ENCODE data around the gene GOLGA1. TPM values are rescaled to one million over a fixed set of nuclear protein-coding genes. Genes with fewer than 3 reads are reported as not detected.
"Not testable (repeated sequence)": the region's sequence is repeated elsewhere in the genome, so short reads cannot be mapped to it uniquely, and the experiment has no call there.

Gene GOLGA1
- total RNA-seq, 2 experiments from 2014 or later: 19.0 to 19.2 TPM

DNA sequence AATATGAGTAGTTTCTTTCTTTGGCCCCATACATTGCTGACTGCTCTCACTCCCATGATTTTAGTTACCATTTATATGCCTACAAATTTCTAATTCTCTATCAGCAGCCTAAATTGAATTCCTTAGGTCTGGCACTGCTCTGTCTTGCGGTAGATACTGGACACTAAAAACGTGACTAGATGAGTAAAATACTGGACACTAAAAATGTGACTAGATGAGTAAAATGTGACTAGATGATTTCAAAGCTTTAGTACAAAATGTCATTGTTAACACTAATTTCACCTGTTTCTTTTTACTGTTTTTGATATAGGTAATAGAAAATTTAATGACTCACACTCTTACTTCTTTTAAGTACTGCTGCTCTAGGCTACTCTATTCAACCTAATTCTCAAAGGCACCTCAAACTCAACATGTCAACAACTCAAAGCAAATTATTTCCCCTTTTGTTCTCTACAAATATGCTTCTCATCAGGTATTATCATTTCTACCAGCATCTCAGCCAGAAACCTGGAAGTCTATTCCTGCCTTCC, 31.4 kb upstream of the GOLGA1 start:
- Histone ChIP-seq H3K4me2 (ENCODE audit: low read length) (no peak overlapping the region), H3K4me3 (ENCODE audit: low read depth, low read length, poor library complexity, severe bottlenecking) (no peak overlapping the region), H2AFZ (ENCODE audit: low read length) (no peak overlapping the region), H3K4me1 (ENCODE audit: insufficient read depth, low read length, poor library complexity, severe bottlenecking) (no peaks in the 10 kb centered on the region), H3K9me3 (ENCODE audit: low read length) (no peaks in the 10 kb centered on the region), H4K20me1 (ENCODE audit: insufficient read depth, low read length) (no peaks in the 10 kb centered on the region), H3K36me3 (ENCODE audit: insufficient read depth, low read length) (peaks cover 42% of the 10 kb centered on the region), H3K79me2 (ENCODE audit: insufficient read depth, low read depth, low read length) (no peaks in the 10 kb centered on the region), H3K9me2 (ENCODE audit: insufficient read depth, low read length) (no peaks in the 10 kb centered on the region), H3K27ac (ENCODE audit: low read depth, low read length, poor library complexity, severe bottlenecking) (no peak overlapping the region)
- intact Hi-C loops (cut with micrococcal nuclease; ENCODE audit: unreplicated experiment): no loop called here
- DNase-seq (ENCODE audit: low spot score): no peak
- CTCF ChIA-PET (ENCODE audit: unreplicated experiment): no interaction called here
- TF ChIP-seq, protein P1, sequence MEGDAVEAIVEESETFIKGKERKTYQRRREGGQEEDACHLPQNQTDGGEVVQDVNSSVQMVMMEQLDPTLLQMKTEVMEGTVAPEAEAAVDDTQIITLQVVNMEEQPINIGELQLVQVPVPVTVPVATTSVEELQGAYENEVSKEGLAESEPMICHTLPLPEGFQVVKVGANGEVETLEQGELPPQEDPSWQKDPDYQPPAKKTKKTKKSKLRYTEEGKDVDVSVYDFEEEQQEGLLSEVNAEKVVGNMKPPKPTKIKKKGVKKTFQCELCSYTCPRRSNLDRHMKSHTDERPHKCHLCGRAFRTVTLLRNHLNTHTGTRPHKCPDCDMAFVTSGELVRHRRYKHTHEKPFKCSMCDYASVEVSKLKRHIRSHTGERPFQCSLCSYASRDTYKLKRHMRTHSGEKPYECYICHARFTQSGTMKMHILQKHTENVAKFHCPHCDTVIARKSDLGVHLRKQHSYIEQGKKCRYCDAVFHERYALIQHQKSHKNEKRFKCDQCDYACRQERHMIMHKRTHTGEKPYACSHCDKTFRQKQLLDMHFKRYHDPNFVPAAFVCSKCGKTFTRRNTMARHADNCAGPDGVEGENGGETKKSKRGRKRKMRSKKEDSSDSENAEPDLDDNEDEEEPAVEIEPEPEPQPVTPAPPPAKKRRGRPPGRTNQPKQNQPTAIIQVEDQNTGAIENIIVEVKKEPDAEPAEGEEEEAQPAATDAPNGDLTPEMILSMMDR (conservative IDR thresholded peaks at IDR 0.05; ENCODE audit: low read length): no peak
- TF ChIP-seq EZH2phosphoT487 (IDR thresholded peaks at IDR 0.05; ENCODE audit: borderline replicate concordance, low read depth, low read length): no peak
- POLR2A ChIA-PET: interaction anchor here (0.6 kb wide), 1 partner anchor 22 kb away, joined by 3 read pairs; no protein-coding TSS in a partner anchor
- BruUV-seq (replicated peaks): no TSS peak

DNA sequence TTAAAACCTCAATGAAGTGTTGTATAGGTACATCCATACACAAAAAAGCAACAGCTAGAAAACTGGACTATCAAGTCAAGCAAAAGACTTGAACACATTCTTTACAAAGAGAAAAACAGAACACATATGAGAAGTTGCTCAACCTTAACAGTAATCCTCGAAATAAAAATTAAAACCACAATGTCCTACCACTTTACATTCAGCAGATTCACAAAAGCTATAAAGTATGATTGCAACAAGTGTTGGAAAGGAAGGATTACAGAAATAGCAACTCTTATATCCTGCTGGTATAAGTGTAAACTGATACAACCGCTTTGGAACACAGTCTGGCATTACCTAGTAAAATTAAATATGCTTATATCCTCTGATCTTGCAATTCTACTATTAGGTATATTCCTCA, 28.5 kb upstream of the GOLGA1 start:
- CTCF ChIA-PET (ENCODE audit: unreplicated experiment): interaction anchor here (0.5 kb wide), 1 partner anchor 279 kb away, joined by 6 read pairs; no protein-coding TSS in a partner anchor
- Histone ChIP-seq H4K20me1 (ENCODE audit: insufficient read depth, low read length) (no peaks in the 10 kb centered on the region), H3K27ac (ENCODE audit: low read depth, low read length, poor library complexity, severe bottlenecking) (no peak overlapping the region), H2AFZ (ENCODE audit: low read length) (no peak overlapping the region), H3K79me2 (ENCODE audit: insufficient read depth, low read depth, low read length) (no peaks in the 10 kb centered on the region), H3K4me1 (ENCODE audit: insufficient read depth, low read length, poor library complexity, severe bottlenecking) (peaks cover 24% of the 10 kb centered on the region), H3K9me2 (ENCODE audit: insufficient read depth, low read length) (no peaks in the 10 kb centered on the region), H3K4me2 (ENCODE audit: low read length) (no peak overlapping the region), H3K36me3 (ENCODE audit: insufficient read depth, low read length) (peaks cover 31% of the 10 kb centered on the region), H3K9me3 (ENCODE audit: low read length) (no peaks in the 10 kb centered on the region), H3K4me3 (ENCODE audit: low read depth, low read length, poor library complexity, severe bottlenecking) (no peak overlapping the region)
- intact Hi-C loops (cut with micrococcal nuclease; ENCODE audit: unreplicated experiment): no loop called here
- no TSS peak for BruUV-seq (replicated peaks)
- POLR2A ChIA-PET: interaction anchor here (0.6 to 0.7 kb wide), 3 partner anchors 26 to 210 kb away, joined by 4 read pairs; no protein-coding TSS in a partner anchor
- TF ChIP-seq, protein P1 (conservative IDR thresholded peaks at IDR 0.05; ENCODE audit: low read length): no peak
- TF ChIP-seq EZH2phosphoT487 (IDR thresholded peaks at IDR 0.05; ENCODE audit: borderline replicate concordance, low read depth, low read length): no peak
- no peak for DNase-seq (ENCODE audit: low spot score)

DNA sequence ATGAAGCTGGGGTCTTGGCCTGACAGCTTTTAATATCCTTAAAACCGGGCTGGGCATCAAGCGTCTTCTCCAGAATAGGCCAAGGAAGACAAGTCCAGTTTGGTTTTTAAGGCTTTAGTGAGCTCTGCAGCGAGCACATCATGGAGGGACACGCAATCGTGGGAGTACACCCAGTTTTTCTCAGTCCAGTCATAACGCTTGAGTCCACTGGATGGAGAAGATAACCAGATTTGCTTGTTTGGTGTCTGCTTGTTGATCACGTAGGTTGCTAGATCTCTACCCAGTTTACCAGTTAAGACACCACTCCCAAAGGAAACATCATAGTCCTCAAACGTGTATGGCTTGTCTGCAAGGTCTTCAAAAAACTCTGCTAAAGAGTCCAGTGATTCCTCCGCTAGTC, 27.4 kb upstream of the GOLGA1 start:
- H3K4me1 ChIP-seq (ENCODE audit: insufficient read depth, low read length, poor library complexity, severe bottlenecking): peaks cover 32% of the 10 kb centered on the region
- H3K27ac ChIP-seq (ENCODE audit: low read depth, low read length, poor library complexity, severe bottlenecking): no peak overlapping the region
- no peaks in the 10 kb centered on the region for H4K20me1 ChIP-seq (ENCODE audit: insufficient read depth, low read length)
- DNase-seq (ENCODE audit: low spot score): no peak
- H2AFZ ChIP-seq (ENCODE audit: low read length): no peak overlapping the region
- TF ChIP-seq, protein P1 (conservative IDR thresholded peaks at IDR 0.05; ENCODE audit: low read length): no peak
- TF ChIP-seq EZH2phosphoT487 (IDR thresholded peaks at IDR 0.05; ENCODE audit: borderline replicate concordance, low read depth, low read length): no peak
- H3K4me2 ChIP-seq (ENCODE audit: low read length): no peak overlapping the region
- peaks cover 22% of the 10 kb centered on the region for H3K36me3 ChIP-seq (ENCODE audit: insufficient read depth, low read length)
- ChIA-PET CTCF (ENCODE audit: unreplicated experiment) (no interaction called here), POLR2A (interaction anchor here (1.1 to 1.7 kb wide), 3 partner anchors 11 to 26 kb away, joined by 4 read pairs; no protein-coding TSS in a partner anchor)
- no TSS peak for BruUV-seq (replicated peaks)
- no peaks in the 10 kb centered on the region for H3K79me2 ChIP-seq (ENCODE audit: insufficient read depth, low read depth, low read length)
- H3K9me2 ChIP-seq (ENCODE audit: insufficient read depth, low read length): no peaks in the 10 kb centered on the region
- intact Hi-C loops (cut with micrococcal nuclease; ENCODE audit: unreplicated experiment): no loop called here
- no peaks in the 10 kb centered on the region for H3K9me3 ChIP-seq (ENCODE audit: low read length)
- no peak overlapping the region for H3K4me3 ChIP-seq (ENCODE audit: low read depth, low read length, poor library complexity, severe bottlenecking)

DNA sequence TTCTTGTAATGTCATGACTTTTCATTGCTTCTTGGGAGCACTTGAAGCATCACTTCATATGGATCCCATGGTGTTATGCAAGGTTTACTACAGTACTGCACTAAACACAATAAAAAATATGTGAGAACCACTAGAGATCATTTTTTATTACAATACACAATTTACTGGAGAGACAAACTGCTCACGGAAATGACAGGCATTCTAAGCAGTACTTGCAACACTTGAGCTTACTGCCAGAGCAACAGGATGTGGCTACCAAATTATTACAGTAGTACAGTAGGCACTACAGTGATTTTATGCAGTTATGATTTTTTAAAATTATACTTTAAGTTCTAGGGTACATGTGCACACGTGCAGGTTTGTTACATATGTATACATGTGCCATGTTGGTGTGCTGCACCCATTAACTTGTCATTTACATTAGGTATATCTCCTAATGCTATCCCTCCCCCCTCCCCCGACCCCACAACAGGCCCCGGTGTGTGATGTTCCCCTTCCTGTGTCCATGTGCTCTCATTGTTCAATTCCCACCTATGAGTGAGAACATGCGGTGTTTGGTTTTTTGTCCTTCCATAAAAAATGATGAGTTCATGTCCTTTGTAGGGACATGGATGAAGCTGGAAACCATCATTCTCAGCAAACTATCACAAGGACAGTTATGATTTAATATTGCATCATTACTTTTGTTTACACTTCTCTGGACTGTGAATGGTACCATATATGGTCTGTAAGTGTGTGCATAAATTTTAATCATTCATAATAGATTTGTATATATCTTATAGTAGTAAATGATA, 25.1 kb upstream of the GOLGA1 start:
- H3K9me2 ChIP-seq (ENCODE audit: insufficient read depth, low read length); intact Hi-C loops (cut with micrococcal nuclease; ENCODE audit: unreplicated experiment): not testable (repeated sequence)
- H3K4me2 ChIP-seq (ENCODE audit: low read length): peak overlapping the region; percentile 35

More for the DNA sequence above, 25.1 kb upstream of the GOLGA1 start:
- H3K27ac ChIP-seq (ENCODE audit: low read depth, low read length, poor library complexity, severe bottlenecking): peak overlapping the region; percentile 69
- H4K20me1 ChIP-seq (ENCODE audit: insufficient read depth, low read length); H3K9me3 ChIP-seq (ENCODE audit: low read length); H3K79me2 ChIP-seq (ENCODE audit: insufficient read depth, low read depth, low read length); H3K4me3 ChIP-seq (ENCODE audit: low read depth, low read length, poor library complexity, severe bottlenecking); BruUV-seq (replicated peaks): not testable (repeated sequence)
- DNase-seq (ENCODE audit: low spot score): peak; percentile 66
- ChIA-PET POLR2A (interaction anchor here (0.5 to 3.3 kb wide), 6 partner anchors 9 to 1243 kb away, joined by 4 to 17 read pairs (median 5); no protein-coding TSS in a partner anchor), CTCF (ENCODE audit: unreplicated experiment) (interaction anchor here (0.6 kb wide), 1 partner anchor 129 kb away, joined by 3 read pairs; no protein-coding TSS in a partner anchor)
- H3K36me3 ChIP-seq (ENCODE audit: insufficient read depth, low read length): peaks cover 14% of the 10 kb centered on the region
- H3K4me1 ChIP-seq (ENCODE audit: insufficient read depth, low read length, poor library complexity, severe bottlenecking): peaks cover 32% of the 10 kb centered on the region
- H2AFZ ChIP-seq (ENCODE audit: low read length): peak overlapping the region; percentile 58; the same call in 1 of the 2 replicates
